OCI-LY3 (cell line): ENCODE data around the gene CDC42EP1.
A peak's percentile ranks its signal among the peaks of the same experiment; 100 is the strongest.

ENCODE experiments used
- CTCF ChIP-seq: fragments of 200-600, 300-600 bp; sonication (generic); IDR thresholded peaks from 2 replicates; pipeline ENCODE4 v1.5.1; 2014; ENCODE audit warnings: antibody characterized with exemption, low read length, low read depth
- EZH2phosphoT487 ChIP-seq: fragments of 200-600 bp; shearing (Covaris generic); IDR thresholded peaks from 2 replicates; pipeline ENCODE4 v1.6.1; 2018; ENCODE audit warnings: antibody characterized with exemption, mixed run types, low read depth

- peak; percentile 98 for TF ChIP-seq CTCF
- TF ChIP-seq EZH2phosphoT487 = no peak
Measured at GRCh38 chr22:37566903-37567798, 6.9 kb downstream of the CDC42EP1 start.
